NCI-H774 (cell line): ENCODE results near the gene YY1.
"Not testable (repeated sequence)": the region's sequence is repeated elsewhere in the genome, so short reads cannot be mapped to it uniquely, and the experiment has no call there.

Source experiments
- DNase-seq: peaks from one replicate; lab custom pipeline; 2025; lab: John Stamatoyannopoulos, UW

The YY1 gene

DNA sequence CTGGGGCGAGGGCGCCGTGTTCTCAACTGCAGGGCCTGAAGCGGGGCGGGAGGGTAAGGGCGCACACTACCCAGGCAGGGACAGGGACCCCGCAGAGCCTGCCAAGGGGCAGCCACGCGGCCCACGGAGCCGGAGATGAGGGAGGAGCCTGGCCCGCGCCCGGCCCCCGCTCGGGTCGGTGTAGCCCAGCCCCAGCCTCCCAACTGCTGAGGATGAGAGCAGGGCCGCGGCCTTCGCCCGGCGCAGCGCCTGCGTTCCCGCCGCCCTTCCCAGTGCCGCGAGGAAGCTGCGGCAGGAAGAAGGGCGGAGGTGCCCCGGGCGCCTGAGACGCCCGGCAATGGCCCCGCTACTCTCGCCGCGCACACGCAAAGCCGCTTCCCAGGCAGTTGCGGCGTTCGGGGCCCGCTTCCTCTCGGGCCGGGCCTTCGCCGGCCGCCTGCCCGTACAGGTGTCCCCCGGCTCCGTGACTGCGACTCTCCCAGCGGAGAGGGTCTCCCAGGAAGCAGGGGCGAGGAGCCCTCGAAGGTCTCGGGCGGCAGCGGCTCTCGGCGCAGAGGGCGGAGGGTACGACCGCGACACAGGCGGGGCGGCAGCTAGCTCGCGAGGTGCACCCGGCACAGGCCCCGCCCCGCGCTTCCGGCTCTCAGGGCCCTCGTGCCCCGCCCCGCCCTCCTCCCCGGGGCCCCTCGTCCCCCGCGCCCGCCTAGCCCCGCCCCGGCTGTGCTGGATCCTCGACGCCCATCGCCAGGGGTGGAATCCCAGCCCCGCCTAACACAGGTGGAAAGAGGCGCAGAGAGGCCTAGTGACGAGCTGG lies 24.8 kb upstream of the YY1 start:
- DNase-seq, result peak; percentile 92

DNA sequence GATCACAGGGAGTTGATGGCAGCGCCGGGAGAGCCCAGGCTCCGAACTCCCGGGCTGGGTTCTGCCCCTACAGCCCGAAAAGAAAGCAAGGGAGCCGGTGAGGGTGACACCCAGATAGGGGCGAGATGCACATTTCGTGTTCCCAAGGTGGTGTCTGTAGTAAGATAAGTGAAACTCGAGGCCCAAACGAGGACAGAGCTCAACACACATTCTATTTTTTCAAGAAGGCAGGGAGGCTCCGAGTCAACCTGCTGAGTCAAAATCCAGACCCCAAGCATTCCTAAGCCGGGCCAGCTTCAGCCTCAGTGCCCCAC lies 24.2 kb upstream of the YY1 start:
- no peak for DNase-seq

DNA sequence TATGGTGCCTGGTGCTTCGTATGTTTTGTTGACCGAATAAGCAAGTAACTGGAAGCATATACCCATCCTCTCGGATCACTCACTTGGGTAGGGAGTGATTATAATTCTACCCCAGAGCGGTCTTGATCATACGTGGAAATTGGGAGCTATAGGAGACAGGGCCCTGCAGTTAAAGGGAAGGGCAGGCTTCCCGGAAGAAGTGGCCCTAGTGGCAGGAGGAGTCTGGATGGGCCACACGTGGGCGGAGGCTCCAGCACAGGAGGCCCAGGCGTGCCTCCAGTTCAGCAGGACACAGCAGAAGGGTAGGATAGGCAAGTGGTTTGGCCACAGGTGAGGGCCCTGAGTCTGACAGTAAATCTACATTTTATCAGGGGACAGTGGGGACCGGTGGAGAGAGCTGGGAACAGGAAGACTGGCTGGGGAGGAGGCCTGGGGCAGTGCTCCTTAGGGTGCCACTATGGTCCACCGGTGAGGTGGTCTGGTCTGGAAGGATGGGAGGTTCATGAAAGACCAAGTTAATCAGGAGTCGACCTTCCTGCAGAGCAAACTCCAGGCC lies 23.5 kb upstream of the YY1 start:
- no peak for DNase-seq

DNA sequence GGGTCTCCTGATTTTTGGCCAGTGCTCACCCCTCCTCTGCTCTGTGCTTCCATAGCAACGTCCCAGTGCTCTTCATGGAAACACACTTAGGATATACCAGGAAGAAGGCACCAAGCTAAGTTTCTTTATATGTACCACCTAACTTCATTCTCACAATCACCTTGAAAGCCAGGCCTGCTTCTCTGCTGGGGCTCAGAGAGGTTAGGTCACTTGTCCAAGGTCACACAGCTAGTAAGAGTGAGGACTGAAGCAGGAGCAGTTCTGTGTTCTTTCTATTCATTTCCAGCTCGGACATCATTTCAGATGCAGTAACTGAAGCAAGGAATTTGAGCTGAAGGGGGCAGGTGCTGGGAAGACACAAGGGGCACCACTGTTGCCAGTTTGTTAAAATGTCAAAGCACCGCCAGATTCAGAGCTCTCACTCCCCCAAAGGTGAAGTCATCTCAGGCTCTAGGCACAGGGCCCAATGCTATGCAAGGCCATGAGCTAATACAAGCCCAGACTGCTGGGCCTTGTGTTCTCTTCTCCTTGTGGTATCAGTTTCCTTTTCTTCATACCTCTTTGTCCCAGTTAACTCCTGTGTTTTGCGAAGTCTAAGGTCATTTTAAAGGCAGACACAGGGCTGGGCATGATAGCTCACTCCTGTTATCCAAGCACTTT lies 19.7 kb upstream of the YY1 start:
- no peak for DNase-seq

DNA sequence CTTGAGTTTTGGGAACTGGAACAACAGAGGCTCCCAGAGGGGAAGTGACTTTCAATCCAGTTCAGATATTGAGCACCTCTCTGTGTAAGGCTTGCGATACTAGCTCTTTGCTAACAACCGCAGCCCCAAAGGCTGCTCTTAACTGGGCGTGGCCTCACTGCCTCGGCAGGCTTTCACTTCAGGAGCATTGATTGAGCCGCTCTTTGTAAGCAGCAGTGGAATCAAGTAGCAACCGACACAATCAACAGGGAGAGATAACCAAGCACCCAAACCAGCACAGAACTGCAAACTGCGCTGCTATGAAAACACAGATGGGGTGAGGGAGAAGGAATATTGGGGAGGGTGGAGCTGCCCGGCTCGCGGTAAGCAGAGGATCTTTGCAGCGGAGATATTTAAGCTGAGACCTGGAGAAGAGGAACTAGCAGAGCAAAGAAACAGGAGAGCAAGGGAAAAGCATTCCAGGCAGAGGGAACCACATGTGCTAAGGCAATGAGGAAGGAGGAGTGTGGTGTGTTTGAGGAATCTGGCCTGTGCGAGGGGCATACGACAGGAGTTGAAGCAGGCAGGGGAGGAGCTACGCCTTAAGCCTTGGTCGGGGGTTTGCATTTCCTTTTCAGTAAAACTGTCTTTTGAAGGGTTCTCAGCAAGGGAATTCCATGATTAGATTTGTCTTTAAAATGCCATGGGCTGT lies 17.3 kb upstream of the YY1 start:
- peak; percentile 37 for DNase-seq

DNA sequence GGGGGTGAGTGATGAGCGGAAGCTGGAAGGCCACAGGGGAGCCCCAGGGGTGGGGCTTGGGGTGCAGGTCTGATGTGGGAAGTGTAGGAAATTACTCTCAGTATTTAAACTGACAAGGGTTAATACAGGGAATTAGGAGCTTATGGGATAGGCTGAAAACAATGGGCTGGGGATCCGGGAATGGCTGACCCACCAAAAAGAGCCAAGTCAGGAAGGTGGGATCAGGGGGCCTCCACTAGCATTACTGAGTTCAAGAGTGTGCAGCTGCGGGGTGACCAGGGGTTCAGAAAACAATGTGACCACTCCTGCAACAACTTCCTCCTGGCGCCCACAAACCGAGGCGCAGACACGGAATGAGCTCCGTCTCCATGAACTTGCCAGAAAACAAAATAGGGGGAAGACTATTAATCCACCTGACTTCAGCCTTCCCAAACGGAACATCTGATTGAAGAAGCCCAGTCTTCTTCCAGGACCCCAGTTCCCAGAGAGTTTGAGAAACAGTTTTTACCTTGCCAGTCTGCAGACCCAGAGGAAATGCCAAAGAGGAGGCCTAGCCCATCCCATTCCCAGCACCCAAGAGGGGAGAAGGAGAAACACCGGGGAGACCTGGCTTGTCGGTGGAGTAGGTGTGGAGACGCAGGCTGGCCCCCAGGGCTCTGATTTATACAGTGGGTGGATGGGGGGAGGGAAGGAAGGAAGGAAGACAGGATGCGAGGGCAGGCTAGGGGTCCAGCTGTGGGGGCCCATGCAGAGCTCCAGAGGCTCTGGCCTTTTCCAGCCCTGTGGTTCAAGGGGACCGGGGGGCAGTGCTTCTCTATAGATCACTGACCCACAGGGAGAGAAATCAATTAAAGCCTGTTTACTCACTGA lies 16.5 kb upstream of the YY1 start:
- DNase-seq, result no peak

DNA sequence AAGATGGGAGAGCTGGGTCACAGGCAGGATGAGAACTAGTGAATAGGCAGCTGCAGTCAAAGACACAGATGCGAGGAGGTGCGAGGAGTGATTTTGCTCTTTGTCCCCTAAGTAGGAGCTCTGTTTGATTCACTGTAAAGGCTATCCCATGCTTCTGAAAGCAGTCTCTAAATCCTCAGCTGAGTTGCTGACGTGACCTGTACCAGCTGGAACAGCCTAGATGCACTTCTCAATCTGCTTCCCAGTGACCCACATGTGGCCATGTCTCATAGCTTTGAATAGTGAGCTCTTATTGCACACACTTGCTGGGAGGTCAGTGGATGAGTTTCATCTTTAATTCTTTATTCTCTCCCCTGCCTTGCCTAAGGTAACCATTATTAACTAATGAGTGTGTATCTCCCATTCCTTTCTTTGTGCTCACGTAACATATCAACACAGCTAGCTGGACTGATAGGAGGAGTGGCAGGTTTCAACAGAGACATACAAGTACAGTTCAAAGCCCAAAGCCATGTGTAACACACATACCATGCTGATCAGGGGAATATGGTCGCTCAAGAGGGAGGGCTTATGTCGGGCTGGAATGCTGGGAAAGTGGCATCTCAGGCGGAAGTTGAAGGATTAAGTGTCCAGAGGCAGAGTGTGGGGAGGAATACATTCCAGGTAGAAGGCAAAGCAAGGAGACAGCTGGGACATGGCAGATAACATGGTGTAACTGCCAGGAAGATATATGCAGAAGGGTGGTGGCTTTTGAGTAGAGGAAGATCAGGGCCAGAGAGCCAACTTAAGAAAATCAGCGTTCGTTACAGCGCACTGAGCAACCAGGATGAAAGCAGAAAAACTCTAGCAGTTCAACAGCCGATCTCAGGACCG lies 15.4 kb upstream of the YY1 start:
- DNase-seq, result no peak

DNA sequence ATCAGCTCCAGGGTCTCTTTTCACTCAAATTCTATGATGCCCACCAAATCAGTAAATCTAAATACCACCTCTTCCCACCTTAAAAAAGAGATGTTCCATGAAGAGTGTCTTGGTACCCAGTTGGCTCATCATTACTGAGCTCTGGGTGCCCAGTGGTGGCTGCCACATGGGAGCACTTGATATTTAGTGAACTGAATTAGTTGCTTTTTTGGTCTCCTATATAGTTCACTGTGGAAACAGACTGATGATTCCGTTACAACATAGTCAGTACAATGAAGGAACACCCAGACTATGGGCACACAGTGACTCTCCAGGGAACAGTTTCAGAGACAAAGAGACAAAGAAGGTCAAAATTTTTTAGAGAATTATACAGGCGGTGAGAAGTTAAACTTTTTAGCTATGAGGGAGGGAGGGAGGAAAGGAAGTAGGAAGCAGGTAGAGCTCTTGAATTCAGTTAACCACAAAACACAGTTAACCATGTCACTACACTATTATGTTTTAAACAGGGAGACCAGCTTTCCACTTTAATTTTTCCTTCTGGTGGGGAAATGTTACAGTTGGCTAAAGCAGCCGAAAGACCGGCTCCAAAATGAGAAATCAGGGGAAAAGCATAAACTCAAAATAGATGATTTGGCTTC lies 14.6 kb upstream of the YY1 start:
- no peak for DNase-seq

DNA sequence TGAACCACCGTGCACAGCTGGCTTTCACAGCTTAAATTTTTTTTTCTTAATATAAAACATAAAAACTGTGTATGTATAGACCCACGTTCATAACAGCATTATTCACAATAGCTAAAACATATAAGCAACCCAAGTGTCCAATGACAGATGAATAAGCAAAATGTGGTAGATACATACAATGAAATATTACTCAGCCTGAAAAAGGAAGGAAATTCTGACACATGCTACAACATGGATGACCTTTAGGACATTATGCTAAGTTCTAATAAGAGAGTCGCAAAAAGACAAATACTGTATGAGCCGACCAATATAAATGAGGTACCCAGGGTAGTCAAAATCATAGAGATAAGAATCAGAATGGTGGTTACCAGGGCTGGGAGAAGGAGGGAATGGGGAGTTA lies 13.8 kb upstream of the YY1 start:
- DNase-seq, result no peak

DNA sequence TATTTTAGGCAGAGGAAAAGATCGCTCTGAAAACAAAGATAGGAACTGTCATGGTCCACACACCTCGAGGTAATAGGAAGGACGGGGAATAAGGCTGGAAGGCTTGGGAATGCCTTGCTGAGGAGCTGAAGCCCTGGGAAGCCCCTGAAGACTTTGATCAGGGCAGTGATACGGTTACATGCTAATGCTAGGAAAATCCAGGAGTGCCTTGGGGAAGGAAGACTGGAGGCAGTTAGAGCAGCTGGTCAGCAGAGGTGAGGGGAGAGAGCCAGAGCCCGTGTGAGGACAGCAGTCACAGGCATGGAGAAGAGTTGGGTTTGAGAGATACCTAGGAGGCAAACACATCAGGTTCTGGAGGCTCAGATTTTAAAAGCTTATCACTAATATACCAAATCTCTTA lies 8.6 kb upstream of the YY1 start:
- DNase-seq, result no peak

DNA sequence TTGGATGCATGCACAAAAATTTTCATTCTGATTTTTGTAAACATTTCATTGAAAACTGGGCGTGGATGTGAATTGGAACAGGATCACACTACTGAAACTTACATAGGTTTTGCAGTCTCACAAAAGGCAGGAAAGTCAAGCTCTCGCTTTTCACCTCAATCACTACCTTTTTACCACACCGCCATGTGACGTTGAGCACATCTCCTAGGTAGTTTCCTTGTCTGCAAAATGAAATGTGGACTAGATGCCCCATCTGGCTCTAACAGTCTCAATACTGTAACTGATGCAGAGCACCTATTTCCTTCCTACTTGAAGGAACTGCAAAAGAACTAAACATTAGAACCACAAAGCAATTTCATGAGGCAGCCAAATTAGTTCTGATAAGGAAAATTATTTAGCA lies 4.4 kb upstream of the YY1 start:
- no peak for DNase-seq

DNA sequence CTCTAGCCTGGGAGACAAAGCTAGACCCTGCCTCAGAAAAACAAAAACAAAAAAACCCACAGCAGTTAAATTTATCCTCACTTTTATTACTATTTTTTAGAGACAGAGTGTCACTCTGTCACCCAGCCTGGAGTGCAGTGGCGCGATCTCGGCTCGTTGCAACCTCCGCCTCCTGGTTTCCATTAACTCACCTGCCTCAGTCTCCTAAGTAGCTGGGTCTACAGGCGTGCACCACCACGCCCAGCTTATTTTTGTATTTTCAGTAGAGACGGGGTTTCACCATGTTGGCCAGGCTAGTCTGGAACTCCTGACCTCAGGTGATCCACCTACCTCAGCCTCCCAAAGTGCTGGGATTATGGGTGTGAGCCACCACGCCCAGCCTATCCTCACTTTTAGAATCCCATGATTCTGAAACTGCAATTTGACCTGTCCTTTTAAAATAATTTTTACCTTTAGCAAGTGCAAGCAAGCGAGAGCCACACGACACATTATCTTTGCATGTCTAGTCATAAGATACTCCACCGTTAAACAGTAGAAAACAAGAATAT lies 2.6 kb upstream of the YY1 start:
- DNase-seq, result not testable (repeated sequence)

DNA sequence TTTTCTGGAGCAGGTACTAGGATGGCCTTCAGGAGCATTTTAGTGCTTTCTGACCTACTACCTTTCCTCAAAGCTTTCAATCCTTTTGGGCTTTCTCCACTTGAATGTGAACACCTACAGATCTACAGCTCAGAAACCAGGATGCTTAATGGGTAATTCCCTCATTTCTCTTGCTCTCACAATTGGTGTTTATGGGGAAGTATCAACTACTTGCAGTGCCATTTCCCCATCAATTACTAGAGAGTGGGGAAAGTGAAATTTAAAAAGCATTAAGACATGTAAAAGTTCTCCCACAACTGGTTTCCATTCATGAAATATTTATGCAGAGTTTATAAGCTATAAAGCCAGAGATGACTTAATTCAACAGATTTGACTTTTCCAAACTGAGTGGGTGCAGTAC lies 2.1 kb upstream of the YY1 start:
- no peak for DNase-seq

DNA sequence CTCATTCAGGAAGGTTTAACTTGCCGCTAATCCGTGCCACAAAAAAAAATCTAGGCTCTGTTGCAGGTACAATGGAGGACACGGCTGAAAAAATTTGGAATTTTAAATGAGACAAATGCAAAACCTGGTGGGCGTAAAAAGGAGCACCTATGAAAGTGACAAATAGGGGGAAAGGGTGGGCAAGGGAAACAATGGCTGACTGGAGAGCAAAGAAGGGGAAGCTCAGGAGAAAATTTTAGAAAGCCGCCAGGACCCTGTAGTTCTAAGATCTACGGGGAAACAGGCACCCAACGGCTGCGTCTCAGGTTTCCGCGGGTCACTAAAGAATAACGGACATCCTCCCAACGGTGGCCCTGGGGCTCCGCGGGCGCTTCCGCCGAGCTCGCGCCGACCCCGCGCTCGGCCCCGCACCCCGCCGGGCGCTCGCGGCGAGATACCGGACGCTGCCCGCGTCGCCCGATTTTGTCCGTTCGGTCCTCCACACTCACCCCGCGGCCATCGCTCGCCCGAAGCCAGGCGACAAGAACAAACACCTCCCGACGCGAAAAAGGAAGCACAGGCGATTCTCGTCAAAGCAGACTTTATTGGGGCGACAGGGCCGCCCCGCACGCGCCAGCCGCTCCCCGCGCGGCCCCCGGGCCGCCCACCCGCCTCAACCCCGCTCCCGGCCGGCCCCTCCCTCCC lies 1.1 kb upstream of the YY1 start:
- DNase-seq, result peak; percentile 38

DNA sequence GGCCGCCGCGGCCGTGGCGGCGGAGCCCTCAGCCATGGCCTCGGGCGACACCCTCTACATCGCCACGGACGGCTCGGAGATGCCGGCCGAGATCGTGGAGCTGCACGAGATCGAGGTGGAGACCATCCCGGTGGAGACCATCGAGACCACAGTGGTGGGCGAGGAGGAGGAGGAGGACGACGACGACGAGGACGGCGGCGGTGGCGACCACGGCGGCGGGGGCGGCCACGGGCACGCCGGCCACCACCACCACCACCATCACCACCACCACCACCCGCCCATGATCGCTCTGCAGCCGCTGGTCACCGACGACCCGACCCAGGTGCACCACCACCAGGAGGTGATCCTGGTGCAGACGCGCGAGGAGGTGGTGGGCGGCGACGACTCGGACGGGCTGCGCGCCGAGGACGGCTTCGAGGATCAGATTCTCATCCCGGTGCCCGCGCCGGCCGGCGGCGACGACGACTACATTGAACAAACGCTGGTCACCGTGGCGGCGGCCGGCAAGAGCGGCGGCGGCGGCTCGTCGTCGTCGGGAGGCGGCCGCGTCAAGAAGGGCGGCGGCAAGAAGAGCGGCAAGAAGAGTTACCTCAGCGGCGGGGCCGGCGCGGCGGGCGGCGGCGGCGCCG lies 381 bp downstream of the YY1 start:
- DNase-seq, result no peak

DNA sequence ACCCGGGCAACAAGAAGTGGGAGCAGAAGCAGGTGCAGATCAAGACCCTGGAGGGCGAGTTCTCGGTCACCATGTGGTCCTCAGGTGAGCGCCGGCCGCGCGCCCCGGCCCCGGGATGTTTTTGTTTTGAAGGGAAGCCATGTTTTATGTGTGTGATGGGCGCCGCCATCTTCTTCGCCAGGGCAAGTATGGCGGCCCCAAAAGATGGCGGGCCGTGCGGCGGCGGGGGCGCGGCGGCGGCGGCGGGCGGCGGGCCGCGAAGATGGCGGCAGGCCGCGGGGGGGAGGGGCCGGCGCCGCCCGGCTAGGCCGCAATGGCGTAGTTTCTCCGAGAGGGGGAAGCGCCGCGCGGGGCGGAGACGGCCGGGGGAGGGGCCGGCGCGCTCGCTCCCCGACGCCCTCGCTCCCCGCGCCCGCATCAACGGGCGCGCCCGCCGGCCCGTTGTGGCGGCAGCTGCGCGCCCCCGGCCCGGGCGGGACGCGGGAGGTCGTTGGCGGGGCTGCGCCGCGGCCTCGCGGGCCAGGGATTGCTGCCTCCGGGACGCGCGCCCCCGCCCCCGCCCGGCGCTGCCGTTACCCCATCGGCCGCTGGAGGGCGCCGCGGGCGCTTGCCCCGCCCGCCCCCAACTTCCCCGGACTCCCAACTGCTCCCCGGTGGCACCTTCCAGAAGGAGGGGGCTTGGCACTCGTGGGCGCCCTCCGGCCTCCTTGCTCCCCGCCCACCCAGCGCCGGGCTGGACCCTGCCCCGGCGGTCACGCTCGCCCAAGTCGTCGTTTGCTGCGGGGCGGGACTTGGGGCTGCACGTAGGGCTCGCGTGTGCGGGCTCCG lies 1.1 kb downstream of the YY1 start:
- DNase-seq, result peak; percentile 86

DNA sequence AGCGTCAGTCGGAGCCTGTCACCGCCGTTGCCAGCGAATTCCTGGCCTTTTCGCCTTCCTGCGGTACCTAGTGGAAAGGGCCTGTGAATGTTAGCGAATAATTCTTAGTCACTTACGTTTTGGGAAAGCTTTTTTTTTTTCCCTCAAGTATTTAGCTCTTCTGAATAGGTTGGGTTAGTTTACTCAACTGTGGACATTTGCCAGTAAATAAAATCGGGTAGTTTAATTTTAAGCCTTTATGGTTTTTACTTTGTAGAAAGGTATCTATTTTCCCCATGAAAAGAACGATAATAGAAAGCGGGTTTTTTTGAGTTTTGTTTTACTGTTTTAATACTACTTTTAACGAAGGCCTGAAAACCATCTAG lies 1.7 kb downstream of the YY1 start:
- DNase-seq, result no peak

DNA sequence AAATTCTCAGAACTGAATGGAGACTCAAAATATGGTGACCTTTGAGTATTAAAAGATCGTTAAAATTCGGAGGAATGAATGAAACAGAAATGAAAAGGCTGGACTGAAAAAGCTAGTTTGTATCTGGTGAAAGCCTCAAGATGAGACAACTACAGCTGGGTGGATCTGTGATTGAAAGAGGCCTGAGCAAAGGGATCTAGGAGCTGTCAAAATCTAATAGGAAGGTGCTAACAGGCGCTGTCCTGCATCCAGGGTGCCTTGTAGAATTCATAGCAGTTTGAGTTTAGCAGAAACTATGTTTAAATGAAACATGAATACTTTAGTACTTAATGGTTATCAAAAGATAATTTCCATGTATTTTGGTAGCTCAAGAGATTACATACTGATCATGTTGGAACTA lies 2.3 kb downstream of the YY1 start:
- DNase-seq, result no peak
